ENCODE measurements around the gene FDCSP.
"Not testable (repeated sequence)": the region's sequence is repeated elsewhere in the genome, so short reads cannot be mapped to it uniquely, and the experiment has no call there.

The FDCSP gene

GRCh38 chr4:70236125-70236524 is 10.2 kb downstream of the FDCSP start:
- H3K27me3 Mint-ChIP-seq (ENCODE audit: low read depth): no peaks in the 10 kb centered on the region
- no peaks in the 10 kb centered on the region for H3K36me3 Mint-ChIP-seq (ENCODE audit: low read depth)
- no peaks in the 10 kb centered on the region for H3K9me3 Mint-ChIP-seq
- no peak for TF ChIP-seq CTCF (IDR thresholded peaks at IDR 0.05; ENCODE audit: unreplicated experiment in 3 of 3)
- no peak overlapping the region for H3K4me3 Mint-ChIP-seq
- H3K4me1 Mint-ChIP-seq: no peaks in the 10 kb centered on the region
- H3K27ac Mint-ChIP-seq: no peak overlapping the region

- Mint-ChIP-seq H3K27ac (peak overlapping the region in 2 of 3 experiments; percentile 10 to 63), H3K4me3 (no peak overlapping the region), H3K27me3 (ENCODE audit: low read depth) (no peaks in the 10 kb centered on the region), H3K9me3 (no peaks in the 10 kb centered on the region), H3K36me3 (ENCODE audit: low read depth) (no peaks in the 10 kb centered on the region), H3K4me1 (no peaks in the 10 kb centered on the region)
- TF ChIP-seq CTCF (IDR thresholded peaks at IDR 0.05; ENCODE audit: unreplicated experiment in 3 of 3): no peak
Measured at GRCh38 chr4:70239131-70239883, 13.4 kb downstream of the FDCSP start.

- H3K27ac Mint-ChIP-seq: peak overlapping the region in 2 of 3 experiments; percentile 63 to 72
- TF ChIP-seq CTCF (IDR thresholded peaks at IDR 0.05; ENCODE audit: unreplicated experiment in 3 of 3): no peak
- H3K4me3 Mint-ChIP-seq: no peak overlapping the region
- no peaks in the 10 kb centered on the region for H3K4me1 Mint-ChIP-seq
- no peaks in the 10 kb centered on the region for H3K27me3 Mint-ChIP-seq (ENCODE audit: low read depth)
- no peaks in the 10 kb centered on the region for H3K36me3 Mint-ChIP-seq (ENCODE audit: low read depth)
- no peaks in the 10 kb centered on the region for H3K9me3 Mint-ChIP-seq
Measured at GRCh38 chr4:70239884-70240591, 14.1 kb downstream of the FDCSP start.

- peak within 1 kb of the TSS in 1 of 3 experiments; percentile 63 for H3K27ac Mint-ChIP-seq
- H3K27me3 Mint-ChIP-seq (ENCODE audit: low read depth); H3K36me3 Mint-ChIP-seq (ENCODE audit: low read depth); H3K4me1 Mint-ChIP-seq; H3K4me3 Mint-ChIP-seq; H3K9me3 Mint-ChIP-seq: not testable (repeated sequence)
Measured at GRCh38 chr4:70242297-70242696, 16.4 kb downstream of the FDCSP start, which contains the start of gene CSN3. CSN3 (plus strand) TSS chr4:70242597; CDS start chr4:70244820, 2,223 bp downstream.

GRCh38 chr4:70243091-70243490 is 17.2 kb downstream of the FDCSP start:
- H3K4me3 Mint-ChIP-seq: no peak overlapping the region
- H3K4me1 Mint-ChIP-seq: no peaks in the 10 kb centered on the region
- H3K27ac Mint-ChIP-seq: no peak overlapping the region
- H3K9me3 Mint-ChIP-seq: no peaks in the 10 kb centered on the region
- no peak for TF ChIP-seq CTCF (IDR thresholded peaks at IDR 0.05; ENCODE audit: unreplicated experiment in 3 of 3)
- H3K27me3 Mint-ChIP-seq (ENCODE audit: low read depth): no peaks in the 10 kb centered on the region
- no peaks in the 10 kb centered on the region for H3K36me3 Mint-ChIP-seq (ENCODE audit: low read depth)

- H3K9me3 Mint-ChIP-seq: no peaks in the 10 kb centered on the region
- H3K4me3 Mint-ChIP-seq: no peak overlapping the region
- H3K36me3 Mint-ChIP-seq (ENCODE audit: low read depth): no peaks in the 10 kb centered on the region
- H3K4me1 Mint-ChIP-seq: no peaks in the 10 kb centered on the region
- no peak overlapping the region for H3K27ac Mint-ChIP-seq
- H3K27me3 Mint-ChIP-seq (ENCODE audit: low read depth): no peaks in the 10 kb centered on the region
- no peak for TF ChIP-seq CTCF (IDR thresholded peaks at IDR 0.05; ENCODE audit: unreplicated experiment in 3 of 3)
Measured at GRCh38 chr4:70251250-70251944, 25.5 kb downstream of the FDCSP start.

Measured in nephron (organoid).